Ectodermal cell (in vitro differentiated cells): Measurements from ENCODE around the gene GOT1.

Experiments used
- H3K27ac ChIP-seq: 2 replicates; pipeline ENCODE4 v1.7.0; 2013; ENCODE audit warnings: mild to moderate bottlenecking, low read depth, low read length; ENCODE audit not compliant: insufficient read depth, poor library complexity, severe bottlenecking
- H3K27me3 ChIP-seq: 2 replicates; pipeline ENCODE4 v1.7.0; 2013; ENCODE audit warnings: mild to moderate bottlenecking, low read length; ENCODE audit not compliant: insufficient read depth, control insufficient read depth, poor library complexity, severe bottlenecking
- H3K36me3 ChIP-seq: one replicate; pipeline ENCODE4 v1.7.0; 2013; ENCODE audit warnings: low read length; ENCODE audit not compliant: control insufficient read depth, insufficient read depth
- H3K4me1 ChIP-seq: one replicate; pipeline ENCODE4 v1.7.0; 2013; ENCODE audit warnings: low read length; ENCODE audit not compliant: control insufficient read depth, insufficient read depth
- H3K4me3 ChIP-seq: 2 replicates; pipeline ENCODE4 v1.7.0; 2013; ENCODE audit warnings: low read depth, low read length, control low read depth; ENCODE audit not compliant: insufficient read depth
- H3K9me3 ChIP-seq: 2 replicates; pipeline ENCODE4 v1.7.0; 2013; ENCODE audit warnings: mild to moderate bottlenecking, low read length, moderate library complexity; ENCODE audit not compliant: control insufficient read depth
- WGBS, 2 experiments: methylation state at CpG; one replicate each; pipeline ENCODE4 v1.1.7; 2013; ENCODE audit warnings: missing lambda C conversion rate in 2 of 2; 5-methylcytosine and 5-hydroxymethylcytosine counted together

GOT1 gene

DNA sequence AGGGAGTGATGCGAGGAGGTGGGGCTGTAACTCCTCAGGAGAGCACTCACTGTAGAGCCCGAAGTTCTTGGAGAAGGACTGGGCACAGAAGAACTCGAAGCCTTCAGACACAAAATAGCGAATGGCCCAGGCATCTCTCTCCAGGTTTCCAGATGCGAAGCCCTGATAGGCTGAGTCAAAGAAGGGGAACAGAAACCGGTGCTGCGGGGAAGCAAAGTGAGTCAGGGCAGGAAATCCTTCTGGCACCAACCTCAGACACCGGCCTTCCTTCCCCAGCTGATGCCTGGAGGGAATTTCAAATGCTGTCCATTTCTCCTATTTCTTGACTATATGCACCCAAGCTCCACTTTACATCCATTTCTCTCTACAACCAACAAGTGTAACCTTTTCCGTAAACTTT lies 26.8 kb downstream of the GOT1 start:
- Histone ChIP-seq H3K36me3 (peaks cover 22% of the 10 kb centered on the region), H3K4me1 (no peaks in the 10 kb centered on the region), H3K4me3 (no peak overlapping the region), H3K9me3 (no peaks in the 10 kb centered on the region), H3K27ac (no peak overlapping the region), H3K27me3 (no peaks in the 10 kb centered on the region)
- WGBS, 2 experiments, result 95% methylated on average over 9 of the region's 9 CpGs

DNA sequence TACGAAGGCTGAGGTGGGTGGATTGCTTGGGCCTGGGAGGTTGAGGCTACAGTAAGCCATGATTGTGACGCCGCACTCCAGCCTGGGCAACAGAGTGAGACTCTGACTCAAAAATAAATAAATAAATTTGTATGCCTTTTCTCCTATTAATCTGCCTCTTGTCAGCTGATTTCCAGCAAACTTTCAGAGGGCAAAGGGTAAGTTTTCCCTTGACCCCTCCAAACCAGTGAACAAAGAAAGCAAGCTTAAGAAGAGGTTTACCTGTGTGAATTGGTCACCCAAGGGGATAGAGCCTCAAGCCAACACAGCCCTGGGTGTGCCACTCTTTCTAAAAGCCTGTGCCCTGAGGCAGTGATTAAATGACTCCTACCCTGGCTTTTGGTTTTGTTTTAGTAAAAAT lies 30.8 kb downstream of the GOT1 start:
- no peaks in the 10 kb centered on the region for H3K4me1 ChIP-seq
- H3K4me3 ChIP-seq, result no peak overlapping the region
- H3K27ac ChIP-seq, result no peak overlapping the region
- H3K9me3 ChIP-seq, result no peaks in the 10 kb centered on the region
- peaks cover 18% of the 10 kb centered on the region for H3K36me3 ChIP-seq
- H3K27me3 ChIP-seq, result no peaks in the 10 kb centered on the region
- 90 to 97% methylated on average over 3 of the region's 3 CpGs for WGBS, 2 experiments

DNA sequence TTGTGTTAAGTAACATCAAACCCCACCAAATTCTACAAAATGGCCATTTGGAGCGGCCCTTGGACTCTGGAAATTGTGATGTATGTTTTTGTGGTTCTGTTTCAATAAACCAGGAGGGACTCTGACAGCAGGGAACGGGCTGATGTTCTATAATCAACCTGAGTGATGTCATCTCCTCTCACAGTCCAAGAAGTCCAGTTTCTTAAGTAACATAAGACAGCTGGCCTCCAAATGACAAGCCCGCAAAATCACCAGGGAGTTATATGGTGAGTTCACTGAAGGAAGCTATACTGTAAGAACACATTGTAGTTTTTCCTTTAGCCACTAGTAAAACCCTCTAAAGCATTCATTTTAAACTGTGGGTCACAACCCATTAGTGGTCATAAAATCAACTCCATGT lies 34.0 kb downstream of the GOT1 start:
- 93 to 97% methylated on average over 3 of the region's 3 CpGs for WGBS, 2 experiments
- peaks cover 6% of the 10 kb centered on the region for H3K4me1 ChIP-seq
- H3K27ac ChIP-seq, result no peak overlapping the region
- H3K4me3 ChIP-seq, result no peak overlapping the region
- H3K36me3 ChIP-seq, result no peaks in the 10 kb centered on the region
- H3K27me3 ChIP-seq, result no peaks in the 10 kb centered on the region
- H3K9me3 ChIP-seq, result no peaks in the 10 kb centered on the region

DNA sequence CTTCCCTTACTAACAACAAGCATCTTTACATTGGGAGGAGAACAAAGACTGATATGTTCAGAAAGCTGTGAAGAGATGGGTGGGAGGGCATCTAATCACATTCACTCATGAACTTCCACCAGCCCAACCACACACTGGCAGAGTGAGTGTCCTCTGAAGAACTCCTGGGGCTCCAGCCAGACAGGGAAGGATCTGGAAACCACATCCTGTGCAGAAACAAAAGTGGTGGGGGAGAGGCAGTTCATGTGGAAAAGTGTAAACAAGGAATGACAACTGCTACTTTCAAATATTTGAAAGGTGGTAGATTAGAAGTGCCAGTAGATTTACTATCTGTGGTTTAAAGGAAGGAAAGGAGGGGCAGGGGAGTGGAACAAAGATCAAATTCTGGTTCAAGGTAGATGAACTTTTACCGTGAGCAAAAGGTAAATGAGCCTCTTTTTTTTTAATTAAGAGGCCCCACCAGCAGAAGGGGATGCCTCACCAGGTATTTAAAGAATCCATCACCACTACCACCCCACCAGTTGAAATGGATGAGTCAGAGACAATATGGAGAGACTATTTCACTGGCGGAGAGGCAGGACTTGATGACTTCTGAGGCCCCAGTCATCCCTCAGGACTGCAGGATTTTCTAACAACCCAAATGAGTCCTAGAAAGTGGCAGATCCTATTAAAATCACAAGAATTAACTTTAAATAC lies 34.5 kb downstream of the GOT1 start:
- 73 to 81% methylated on average over 2 of the region's 2 CpGs for WGBS, 2 experiments
- no peaks in the 10 kb centered on the region for H3K36me3 ChIP-seq
- peaks cover 6% of the 10 kb centered on the region for H3K4me1 ChIP-seq
- H3K27ac ChIP-seq, result no peak overlapping the region
- H3K4me3 ChIP-seq, result no peak overlapping the region
- H3K9me3 ChIP-seq, result no peaks in the 10 kb centered on the region
- H3K27me3 ChIP-seq, result no peaks in the 10 kb centered on the region

DNA sequence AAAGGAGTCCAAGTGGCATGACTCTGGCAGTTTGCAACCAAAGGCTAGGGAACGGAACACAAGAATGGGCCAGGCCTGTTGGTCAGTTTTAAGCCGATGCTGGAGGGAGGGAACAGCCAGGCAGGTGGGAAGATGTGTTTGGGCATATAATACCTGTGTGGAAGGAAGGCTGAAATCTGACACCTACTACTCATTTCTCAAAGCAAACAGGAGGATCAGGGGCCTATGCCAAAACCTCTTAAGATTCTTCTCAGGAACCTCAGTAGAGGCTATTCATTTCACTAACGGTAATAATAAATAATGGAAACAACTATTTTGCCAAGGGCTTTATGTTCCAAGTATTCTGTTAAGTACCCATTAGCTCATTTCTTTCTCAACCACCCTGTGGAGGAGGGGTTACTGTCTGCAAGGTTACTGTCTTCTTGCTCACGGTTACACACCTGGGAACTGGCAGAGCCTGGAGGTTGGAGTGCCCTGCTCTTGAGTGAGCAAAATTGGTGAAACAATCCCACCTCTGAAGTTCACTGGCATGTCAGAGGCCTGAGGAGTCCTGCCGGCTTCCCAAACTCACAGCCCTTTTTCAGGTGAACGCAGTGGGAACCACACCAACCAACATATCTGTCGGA lies 35.5 kb downstream of the GOT1 start:
- no peak overlapping the region for H3K27ac ChIP-seq
- WGBS, 2 experiments, result 89 to 91% methylated on average over 7 of the region's 7 CpGs

DNA sequence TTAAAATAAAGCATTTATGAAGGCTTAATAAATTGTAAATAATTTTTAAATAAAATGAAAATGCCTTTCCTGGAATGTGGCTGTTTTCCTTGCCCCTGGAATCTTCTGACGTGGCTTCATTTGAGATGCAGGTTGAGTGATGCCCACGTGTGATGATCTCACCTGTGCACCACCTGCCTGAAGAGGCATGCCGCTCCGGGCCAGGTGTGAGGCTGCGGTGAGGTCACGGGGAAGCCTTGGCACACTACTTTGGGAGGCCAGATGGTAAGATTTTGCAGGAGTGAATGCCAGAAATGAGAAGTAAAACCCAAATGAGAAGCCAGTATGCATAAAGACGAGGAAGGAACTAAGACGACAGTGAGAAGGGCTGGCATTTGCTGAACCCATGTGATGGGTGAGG lies 36.2 kb downstream of the GOT1 start:
- H3K4me1 ChIP-seq, result peaks cover 6% of the 10 kb centered on the region
- no peaks in the 10 kb centered on the region for H3K27me3 ChIP-seq
- H3K9me3 ChIP-seq, result no peaks in the 10 kb centered on the region
- WGBS, 2 experiments, result 89 to 91% methylated on average over 8 of the region's 8 CpGs
- no peak overlapping the region for H3K27ac ChIP-seq
- H3K4me3 ChIP-seq, result no peak overlapping the region
- H3K36me3 ChIP-seq, result no peaks in the 10 kb centered on the region

More for the DNA sequence above, 35.5 kb downstream of the GOT1 start:
- peaks cover 6% of the 10 kb centered on the region for H3K4me1 ChIP-seq
- H3K4me3 ChIP-seq, result no peak overlapping the region
- H3K36me3 ChIP-seq, result no peaks in the 10 kb centered on the region
- no peaks in the 10 kb centered on the region for H3K27me3 ChIP-seq
- H3K9me3 ChIP-seq, result no peaks in the 10 kb centered on the region

DNA sequence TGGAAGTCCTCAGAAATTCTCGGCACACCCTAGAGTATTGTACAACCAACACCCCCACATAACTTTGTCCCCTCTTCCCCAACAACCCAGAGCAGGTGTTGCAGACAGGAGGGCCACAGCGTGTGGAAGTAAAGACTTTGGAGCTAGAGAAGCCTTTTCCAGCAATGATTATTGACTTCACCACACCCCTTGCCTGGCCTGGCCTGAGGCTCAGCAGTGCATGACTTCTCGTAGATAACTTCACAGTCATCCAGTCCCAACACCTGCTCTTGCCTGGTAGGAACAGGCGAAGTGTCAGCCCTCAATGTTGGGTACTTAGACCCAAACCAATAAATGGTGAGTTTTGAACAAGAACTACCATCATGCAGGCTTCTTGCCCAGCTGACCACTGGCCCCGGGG lies 36.7 kb downstream of the GOT1 start:
- WGBS, 2 experiments, result 72 to 74% methylated on average over 5 of the region's 5 CpGs
- H3K27ac ChIP-seq, result no peak overlapping the region
- no peak overlapping the region for H3K4me3 ChIP-seq
- H3K4me1 ChIP-seq, result peaks cover 6% of the 10 kb centered on the region
- H3K27me3 ChIP-seq, result no peaks in the 10 kb centered on the region
- H3K36me3 ChIP-seq, result no peaks in the 10 kb centered on the region
- no peaks in the 10 kb centered on the region for H3K9me3 ChIP-seq

DNA sequence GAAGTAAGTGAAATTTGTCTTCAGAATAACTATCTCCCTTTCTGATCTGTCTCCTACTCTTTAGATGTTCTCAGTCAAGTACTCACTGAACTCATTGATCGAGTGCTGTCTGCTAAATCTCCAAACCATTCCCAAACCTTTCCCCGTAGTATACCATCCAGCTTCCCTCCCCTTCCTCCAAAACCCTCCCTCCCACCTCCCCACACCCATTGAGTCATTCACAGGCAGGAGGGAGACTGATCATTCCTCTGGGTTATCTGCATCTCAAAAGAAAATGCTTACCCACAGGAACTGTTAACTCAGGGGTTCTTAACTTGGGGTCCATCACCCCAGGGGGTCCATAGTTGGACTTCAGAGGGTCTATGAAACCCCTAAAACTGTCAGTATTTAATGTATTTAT lies 37.4 kb downstream of the GOT1 start:
- Histone ChIP-seq H3K27me3 (no peaks in the 10 kb centered on the region), H3K36me3 (no peaks in the 10 kb centered on the region), H3K27ac (no peak overlapping the region), H3K4me1 (peaks cover 6% of the 10 kb centered on the region), H3K9me3 (no peaks in the 10 kb centered on the region), H3K4me3 (no peak overlapping the region)
- WGBS, 2 experiments, result 19 to 27% methylated on average over 2 of the region's 2 CpGs

DNA sequence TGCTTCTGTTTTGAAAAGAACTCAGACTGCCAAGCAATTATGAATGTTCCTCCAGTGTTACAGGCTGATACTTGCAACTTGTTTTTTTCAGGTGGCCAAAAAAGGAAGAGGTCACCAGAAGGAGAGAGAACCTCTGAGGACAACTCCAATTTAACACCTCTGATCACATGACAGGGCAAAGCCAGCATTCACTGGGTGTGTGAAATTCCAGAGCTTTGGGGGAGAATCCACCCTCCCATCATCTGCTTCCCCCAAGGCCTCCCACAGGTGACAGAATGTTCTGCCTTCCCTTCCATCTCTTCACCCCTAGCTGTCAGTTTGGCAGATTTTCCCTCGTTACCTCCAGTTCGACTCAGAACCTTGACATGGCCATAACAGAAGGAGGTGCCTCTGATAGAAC lies 39.1 kb downstream of the GOT1 start:
- Histone ChIP-seq H3K4me1 (peaks cover 6% of the 10 kb centered on the region), H3K4me3 (no peak overlapping the region), H3K36me3 (no peaks in the 10 kb centered on the region), H3K27me3 (no peaks in the 10 kb centered on the region), H3K27ac (no peak overlapping the region), H3K9me3 (no peaks in the 10 kb centered on the region)
- 85 to 95% methylated on average over 2 of the region's 2 CpGs for WGBS, 2 experiments

DNA sequence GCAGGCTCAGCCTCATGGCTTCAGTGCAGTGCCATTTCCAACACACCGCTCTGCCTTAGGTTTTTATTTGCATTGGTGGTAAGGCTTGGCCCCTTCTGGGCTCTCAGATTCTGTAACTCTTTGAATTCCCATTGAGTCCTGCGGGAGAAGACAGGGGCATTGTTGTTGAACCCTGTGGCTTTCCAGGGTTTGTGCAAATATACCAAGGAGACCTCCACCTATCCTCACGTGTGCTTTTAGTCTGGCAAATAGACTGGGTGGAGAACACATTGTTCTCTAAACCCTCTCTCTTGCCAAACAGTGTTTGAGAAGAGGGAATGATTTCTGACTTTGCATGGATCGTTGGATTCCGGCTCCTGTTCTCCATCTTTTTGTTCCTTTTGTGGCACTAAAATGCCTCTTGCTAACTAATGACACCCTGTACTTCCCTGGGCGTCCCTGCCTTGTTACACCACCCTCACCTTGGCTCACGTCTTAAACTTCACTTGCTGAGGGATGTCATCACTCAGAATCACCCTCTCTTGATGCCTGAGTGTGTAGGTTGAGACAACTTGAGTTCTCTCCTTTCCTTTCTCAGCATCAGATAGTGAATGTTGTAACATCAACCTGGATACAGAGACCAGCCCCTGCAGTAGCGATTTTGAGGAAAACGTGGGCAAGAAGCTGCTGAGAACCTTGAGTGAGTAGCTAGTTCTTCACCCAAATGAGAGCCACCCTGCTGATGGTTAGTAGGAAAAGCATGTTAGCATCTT lies 40.5 kb downstream of the GOT1 start:
- H3K4me3 ChIP-seq, result no peak overlapping the region
- H3K27ac ChIP-seq, result no peak overlapping the region
- H3K27me3 ChIP-seq, result no peaks in the 10 kb centered on the region
- peaks cover 6% of the 10 kb centered on the region for H3K4me1 ChIP-seq
- WGBS, 2 experiments, result 88 to 89% methylated on average over 9 of the region's 9 CpGs
- H3K36me3 ChIP-seq, result no peaks in the 10 kb centered on the region
- H3K9me3 ChIP-seq, result no peaks in the 10 kb centered on the region
